ENCODE measurements around the gene PHTF1. TPM values are rescaled to one million over a fixed set of nuclear protein-coding genes. Genes with fewer than 3 reads are reported as not detected.
A peak's percentile ranks its signal among the peaks of the same experiment; 100 is the strongest.

The PHTF1 gene
- 17.7 TPM for polyA plus RNA-seq (2013, experiment 1 of 2; ENCODE audit: insufficient read length)
- polyA plus RNA-seq (2013, experiment 2 of 2; ENCODE audit: insufficient read length) = 20.4 TPM

DNA sequence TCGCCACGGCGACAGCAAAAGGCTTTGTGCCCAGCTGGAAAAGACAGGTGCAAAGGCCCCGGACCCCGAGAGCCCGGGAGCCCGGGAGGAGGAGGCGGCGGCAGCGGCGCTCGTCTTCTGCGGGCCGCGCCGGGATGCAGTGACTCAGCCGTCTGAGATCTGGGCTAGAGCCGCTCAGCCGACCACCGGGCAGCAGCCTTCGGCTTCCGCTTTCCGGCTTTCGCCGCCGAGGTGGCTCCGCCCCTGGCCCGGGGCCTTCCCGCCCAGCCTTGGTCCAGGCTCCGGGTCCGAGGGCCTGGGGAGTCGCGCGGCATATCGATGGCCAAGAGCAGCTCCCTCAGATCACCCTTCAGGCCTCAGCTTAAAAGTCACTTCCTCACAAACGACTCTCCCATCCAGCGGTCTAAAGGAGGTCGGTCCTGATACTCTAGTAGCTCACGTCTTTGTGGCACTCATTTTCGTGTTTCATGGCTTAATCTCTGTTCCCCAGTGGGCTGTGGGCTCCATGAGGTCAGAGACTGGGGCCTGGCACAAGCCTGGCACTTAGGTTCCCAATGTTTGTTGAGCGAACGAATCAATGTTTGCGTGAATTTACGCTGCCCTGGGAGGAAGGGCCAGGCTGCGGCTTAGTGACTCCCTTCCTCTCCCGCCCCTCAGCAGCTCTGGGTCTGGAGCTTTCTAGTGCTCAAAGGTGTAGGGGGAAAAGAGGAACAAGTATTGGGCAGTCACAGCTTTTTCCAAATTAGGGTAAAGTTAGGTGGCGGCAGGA, at the start of gene PHTF1:
Gene PHTF1, minus strand, starts transcription at position 154 of the 769 bp plus-strand sequence. CDS start 783 bp downstream, outside the sequence.
- peak; percentile 84 for DNase-seq

- DNase-seq = no peak
Measured at GRCh38 chr1:113808450-113809195, 49.3 kb upstream of the PHTF1 start.

GRCh38 chr1:113805639-113806038, 46.4 kb upstream of the PHTF1 start:
- no peak for DNase-seq

GRCh38 chr1:113805256-113805531, 45.9 kb upstream of the PHTF1 start:
- DNase-seq = no peak

DNA sequence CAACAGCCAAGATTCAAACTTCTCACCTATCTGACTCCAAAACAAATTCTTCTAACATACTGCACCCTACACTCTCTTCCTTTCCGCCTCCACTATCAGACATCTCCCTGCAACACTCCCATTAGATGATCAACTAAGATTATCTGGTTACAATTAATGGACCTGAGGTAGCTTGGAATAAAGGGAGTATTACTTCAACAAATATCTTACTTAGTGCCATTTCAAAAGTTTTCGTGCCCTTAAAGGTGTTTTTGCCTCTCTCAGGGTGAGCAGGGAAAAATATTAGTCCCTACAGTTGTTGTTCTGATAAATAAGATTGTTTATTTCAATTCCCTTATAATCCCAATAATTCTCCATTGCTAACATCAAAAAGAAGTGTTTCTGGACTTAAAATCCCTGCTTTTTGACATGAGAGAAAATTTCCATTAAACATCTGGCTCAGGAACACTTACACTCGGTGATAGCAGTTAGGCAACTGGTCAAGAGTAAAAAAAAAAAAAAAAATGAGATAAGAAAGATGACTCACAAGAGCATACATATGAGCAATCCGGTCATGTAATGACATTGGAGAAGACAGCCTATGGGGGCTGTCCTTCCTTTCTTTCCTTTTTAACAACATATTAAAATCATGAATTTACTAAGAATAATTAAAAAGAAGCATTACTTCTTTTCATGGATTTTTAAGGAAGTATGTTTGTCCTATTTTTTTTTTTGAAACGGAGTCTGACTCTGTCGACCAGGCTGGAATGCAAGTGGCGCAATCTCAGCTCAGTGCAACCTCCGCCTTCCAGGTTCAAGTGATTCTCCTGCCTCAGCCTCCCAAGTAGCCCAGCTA, 45.4 kb upstream of the PHTF1 start:
- DNase-seq = peak; percentile 57

- no peak for DNase-seq
Measured at GRCh38 chr1:113802367-113803007, 43.2 kb upstream of the PHTF1 start.

- DNase-seq = no peak
Measured at GRCh38 chr1:113800487-113800886, 41.2 kb upstream of the PHTF1 start.

GRCh38 chr1:113797472-113797871, 38.2 kb upstream of the PHTF1 start:
- DNase-seq = no peak

DNA sequence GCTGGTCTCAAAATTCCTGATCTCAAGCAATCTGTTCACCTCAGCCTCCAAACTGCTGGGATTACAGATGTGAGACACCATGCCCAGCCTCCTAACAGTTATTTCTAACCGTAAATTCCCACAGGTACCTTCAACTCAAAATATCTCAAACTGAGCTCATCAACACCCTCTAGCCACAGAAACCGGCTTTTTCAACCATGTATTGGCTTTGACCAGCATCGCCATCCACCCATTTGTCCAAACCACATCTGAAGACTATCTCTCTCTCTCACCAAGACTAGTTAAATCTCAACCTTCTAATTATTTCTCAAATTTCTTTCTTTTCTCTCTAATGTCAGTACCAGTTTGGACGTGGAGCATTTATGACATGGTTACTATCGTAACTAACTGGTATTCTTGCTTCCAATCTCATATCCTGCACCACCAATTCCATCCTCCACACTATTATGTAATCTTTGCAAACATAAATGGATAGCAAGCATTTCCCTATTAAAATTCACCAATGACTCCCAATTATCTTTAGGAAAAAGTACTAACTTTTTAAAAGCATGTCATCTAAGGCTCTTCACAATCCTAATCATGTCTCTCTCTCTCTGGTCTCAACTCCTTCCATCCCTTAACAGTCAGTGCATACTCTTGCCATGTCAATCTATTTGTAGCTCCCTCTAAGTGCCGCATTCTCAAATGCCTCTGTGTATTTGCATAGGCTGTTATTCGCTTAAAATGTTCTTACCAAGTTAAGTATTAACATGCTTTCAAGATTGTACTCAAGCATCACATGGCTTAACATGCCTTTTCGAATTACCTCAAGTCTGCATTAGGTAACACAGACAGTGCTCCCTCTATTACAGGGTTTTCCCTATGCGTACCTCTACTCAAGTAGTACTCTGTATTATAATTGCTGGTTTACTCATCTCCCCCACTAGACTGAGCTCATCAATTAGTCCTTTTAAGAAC, 34.9 kb upstream of the PHTF1 start:
- no peak for DNase-seq

GRCh38 chr1:113792986-113793385, 33.7 kb upstream of the PHTF1 start:
- peak; percentile 48 for DNase-seq

DNA sequence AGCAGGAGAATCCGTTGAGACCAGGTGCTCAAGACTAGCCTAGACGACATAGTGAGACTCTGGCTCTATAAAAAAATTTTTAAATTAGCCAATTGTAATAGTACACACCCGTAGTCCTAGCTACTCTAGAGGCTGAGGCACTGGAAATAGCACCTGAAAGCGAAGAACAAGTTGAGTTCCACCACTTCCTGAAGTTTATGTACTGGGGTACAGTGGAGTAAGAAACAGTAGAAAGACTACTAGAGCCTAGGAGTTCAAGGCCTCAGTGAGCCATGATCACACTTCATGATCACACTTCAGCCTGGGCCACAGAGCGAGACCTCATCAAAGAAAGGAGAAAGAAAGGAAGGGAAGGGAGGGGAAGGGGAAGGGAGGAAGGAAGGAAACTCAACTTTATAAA, 33.2 kb upstream of the PHTF1 start:
- DNase-seq = no peak

GRCh38 chr1:113788802-113789201, 29.5 kb upstream of the PHTF1 start:
- DNase-seq = no peak

- DNase-seq = no peak
Measured at GRCh38 chr1:113787663-113788062, 28.4 kb upstream of the PHTF1 start.

GRCh38 chr1:113786069-113786468, 26.8 kb upstream of the PHTF1 start:
- DNase-seq = no peak

GRCh38 chr1:113784104-113784779, 25.0 kb upstream of the PHTF1 start:
- DNase-seq = peak; percentile 47

DNA sequence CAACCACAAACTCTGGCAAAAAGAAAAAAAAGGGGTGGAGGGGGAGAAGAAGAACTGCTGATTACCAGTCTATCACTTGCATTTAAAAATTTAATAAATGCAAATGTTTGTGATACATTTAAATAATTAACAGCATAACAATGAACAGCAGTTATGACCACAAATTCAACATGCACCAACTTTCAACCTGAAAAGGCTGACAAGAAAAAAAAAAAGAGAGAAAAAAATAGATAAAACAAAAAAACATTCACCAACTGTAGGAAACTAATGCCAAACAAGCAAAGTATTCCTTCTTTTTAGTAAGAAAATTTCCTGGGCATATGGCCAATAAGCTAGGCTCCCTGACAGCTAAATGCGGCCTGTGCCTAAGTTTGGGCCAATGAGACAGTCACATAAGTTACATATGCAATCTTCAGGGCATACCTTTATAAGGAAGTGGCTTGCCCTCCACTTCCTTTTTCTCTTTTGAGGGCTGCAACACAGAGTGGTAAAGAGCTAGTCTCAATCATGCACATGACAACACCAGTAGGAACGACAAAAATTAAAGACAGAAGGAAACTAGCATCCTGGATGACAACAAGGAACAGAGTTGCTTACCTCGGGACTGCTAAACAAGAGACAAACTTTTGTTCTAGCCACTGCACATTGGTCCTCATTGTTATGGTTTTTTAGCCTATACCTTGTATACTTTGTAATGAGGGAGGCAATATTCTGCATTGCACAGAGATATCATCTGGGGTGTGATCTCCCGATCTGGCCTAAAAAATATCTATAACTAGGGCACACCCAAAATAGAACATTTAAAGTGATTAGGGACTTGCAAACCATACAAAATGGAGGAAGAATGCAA, 24.2 kb upstream of the PHTF1 start:
- DNase-seq = peak; percentile 58

DNA sequence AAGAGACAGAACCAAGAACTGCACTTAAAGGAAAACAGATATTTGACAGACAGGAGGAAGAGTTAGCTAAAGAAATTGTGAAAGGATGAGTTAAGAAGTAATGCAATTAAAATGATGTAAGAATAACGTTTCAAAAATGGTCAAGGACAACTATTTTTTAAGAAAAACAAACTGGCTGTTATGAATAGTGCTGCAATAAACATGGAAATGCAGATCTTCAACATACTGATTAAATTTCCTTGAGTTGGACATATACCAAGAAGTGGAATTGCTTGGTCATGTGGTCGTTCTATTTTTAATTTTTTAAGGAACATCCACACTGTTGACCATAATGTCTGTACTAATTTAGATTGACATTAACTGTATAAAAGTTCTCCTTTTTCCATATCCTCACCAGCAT, 23.1 kb upstream of the PHTF1 start:
- DNase-seq = no peak

GRCh38 chr1:113780374-113781146, 21.3 kb upstream of the PHTF1 start:
- DNase-seq = no peak

DNA sequence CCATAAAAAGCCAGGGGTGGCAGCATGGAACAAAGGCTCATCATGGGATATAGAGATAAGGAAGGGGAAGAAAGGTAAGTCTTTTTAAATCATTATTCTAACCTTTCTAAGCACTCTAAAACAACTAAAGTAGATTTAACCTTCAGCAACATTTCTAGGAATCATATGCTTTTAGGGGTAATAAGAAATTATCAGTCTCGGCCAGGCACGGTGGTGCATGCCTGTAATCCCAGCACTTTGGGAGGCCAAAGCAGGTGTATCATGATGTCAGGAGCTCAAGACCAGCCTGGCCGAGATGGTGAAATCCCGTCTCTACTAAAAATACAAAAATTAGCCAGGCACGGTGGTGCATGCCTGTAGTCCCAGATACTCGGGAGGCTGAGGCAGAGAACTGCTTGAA, 20.3 kb upstream of the PHTF1 start:
- DNase-seq = no peak
